HL-60 (cell line): ENCODE measurements around the gene MSLN.

ENCODE experiments used
- CTCF ChIP-seq: IDR thresholded peaks from one replicate; pipeline ENCODE4 v1.5.1; 2011; ENCODE audit warnings: low read length, control low read depth, inconsistent platforms; ENCODE audit not compliant: insufficient read depth
- GABPA ChIP-seq: IDR thresholded peaks from 2 replicates; pipeline ENCODE4 v1.6.1; 2012; ENCODE audit warnings: low read depth
- POLR2AphosphoS5 ChIP-seq: IDR thresholded peaks from 2 replicates; pipeline ENCODE4 v1.6.1; 2012; ENCODE audit warnings: low read depth
- REST ChIP-seq: IDR thresholded peaks from 2 replicates; pipeline ENCODE4 v1.6.1; 2012; ENCODE audit warnings: low read depth; ENCODE audit not compliant: insufficient replicate concordance

GRCh38 chr16:714558-715476 lies 45.7 kb upstream of the MSLN start, which contains the start of gene METRN:
- TF ChIP-seq REST (no peak), CTCF (no peak), POLR2AphosphoS5 (no peak), GABPA (no peak)
